Esophagus muscularis mucosa (tissue), 4 donors: ENCODE measurements around the gene PAF1.

Experiments used
- CTCF ChIP-seq, 3 experiments: fragments of 200-600 bp in 2 of 3; fragments of 450-650 bp in 1 of 3; sonication (generic) in 2 of 3; IDR thresholded peaks; one replicate each; pipeline ENCODE4 v1.5.1; 2017 to 2019; ENCODE audit warnings: antibody characterized with exemption in 3 of 3, mild to moderate bottlenecking in 2 of 3, moderate library complexity in 1 of 3
- EP300 ChIP-seq: sonication (generic); formaldehyde crosslinking; IDR thresholded peaks from one replicate; pipeline ENCODE4 v1.6.1; 2017; ENCODE audit warnings: antibody characterized with exemption
- POLR2A ChIP-seq: fragments of 450-650 bp; IDR thresholded peaks from one replicate; pipeline ENCODE4 v1.6.1; 2017; ENCODE audit warnings: antibody characterized with exemption, moderate library complexity, mild to moderate bottlenecking, low read depth

- TF ChIP-seq POLR2A, result peak; percentile 74
- TF ChIP-seq CTCF (IDR thresholded peaks at IDR 0.05), result peak in 1 of 3 experiments; percentile 21
- peak; percentile 98 for TF ChIP-seq EP300
Observed at GRCh38 chr19:39403331-39404312, 12.7 kb upstream of the PAF1 start.
